Ramos (cell line): Measurements from ENCODE around the gene CEACAM1.
"Not testable (repeated sequence)": the region's sequence is repeated elsewhere in the genome, so short reads cannot be mapped to it uniquely, and the experiment has no call there.

Experiments used
- in situ Hi-C: fragments of 300-500 bp; cut with MboI; formaldehyde crosslinking; loops from one replicate; pipeline ENCODE4 v1.14.3; 2022; ENCODE audit warnings: low sequenced_read_pairs; ENCODE audit not compliant: unreplicated experiment

The CEACAM1 gene

GRCh38 chr19:42528354-42529247, at the start of gene CEACAM1:
TSS of gene CEACAM1 (minus strand) at chr19:42528481. CDS start at chr19:42528374, 107 bp downstream.
- in situ Hi-C loops = loop anchor here (5.0 kb wide), 1 partner anchor 76 kb away; no protein-coding TSS in a partner anchor

- in situ Hi-C loops = no loop called here
Measured at GRCh38 chr19:42577016-42577415, 48.7 kb upstream of the CEACAM1 start.

- in situ Hi-C loops = no loop called here
Measured at GRCh38 chr19:42576241-42576640, 48.0 kb upstream of the CEACAM1 start.

DNA sequence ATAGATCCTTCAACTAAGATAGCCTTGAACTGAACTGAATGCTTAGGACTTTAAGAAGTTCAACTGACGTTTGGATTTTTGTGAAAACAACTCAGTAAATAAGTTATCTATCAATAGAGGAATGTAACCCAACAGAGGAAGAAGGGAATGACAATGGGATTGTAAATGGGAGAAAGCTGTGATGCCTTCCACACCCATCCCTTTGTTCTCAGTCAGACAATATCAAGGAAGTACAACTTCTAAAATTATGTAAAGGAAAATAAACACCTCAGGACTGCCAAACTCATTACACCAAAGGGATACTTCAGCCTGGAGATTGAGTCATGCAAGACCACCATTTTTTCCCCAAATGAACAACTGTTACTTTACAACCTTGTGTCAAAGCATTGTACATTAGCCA, 45.4 kb upstream of the CEACAM1 start:
- in situ Hi-C loops = no loop called here

- in situ Hi-C loops = no loop called here
Measured at GRCh38 chr19:42571116-42571515, 42.8 kb upstream of the CEACAM1 start.

- in situ Hi-C loops = no loop called here
Measured at GRCh38 chr19:42569193-42569592, 40.9 kb upstream of the CEACAM1 start.

- in situ Hi-C loops = no loop called here
Measured at GRCh38 chr19:42568006-42568405, 39.7 kb upstream of the CEACAM1 start.

- in situ Hi-C loops = no loop called here
Measured at GRCh38 chr19:42567567-42567966, 39.3 kb upstream of the CEACAM1 start.

DNA sequence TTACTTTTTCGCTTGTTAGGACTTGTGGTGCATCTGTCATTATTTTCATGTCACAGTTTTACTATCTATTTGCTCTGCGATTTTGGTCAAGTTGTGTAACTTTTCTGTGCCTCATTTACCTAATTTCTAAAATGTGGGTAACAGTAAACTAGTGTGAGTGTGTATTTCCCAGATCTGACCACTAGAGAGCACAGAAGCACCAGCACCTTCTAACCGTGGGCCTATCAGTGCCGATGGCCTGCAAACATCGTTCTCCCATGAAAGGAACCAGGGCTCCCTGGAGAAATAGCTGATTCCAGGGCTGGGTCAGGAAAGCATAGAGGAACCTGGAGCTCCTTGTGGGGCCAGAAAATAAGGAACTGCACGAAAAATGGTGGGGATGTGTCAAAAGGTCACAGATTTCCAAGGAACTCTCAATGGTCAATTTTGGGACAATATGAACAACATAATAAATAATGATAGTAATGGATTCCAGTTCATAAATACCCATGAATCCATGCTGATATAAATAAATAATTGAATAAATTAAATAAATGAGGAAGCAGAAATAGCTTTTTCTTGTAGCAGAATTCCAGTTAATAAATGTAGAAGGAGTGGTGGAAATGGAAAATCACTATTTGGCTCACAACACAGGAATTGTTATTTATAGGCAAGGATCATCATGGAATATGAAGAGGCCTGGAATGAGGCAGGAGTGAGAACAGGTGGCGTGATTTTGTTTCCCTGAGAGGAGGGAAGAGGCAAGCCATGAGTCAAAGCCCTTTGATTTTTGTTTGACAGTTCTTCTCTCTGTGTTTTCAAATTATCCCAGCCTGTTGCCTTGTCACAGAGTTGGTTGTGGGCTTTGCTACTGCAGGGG, 35.3 kb upstream of the CEACAM1 start:
- in situ Hi-C loops = no loop called here

DNA sequence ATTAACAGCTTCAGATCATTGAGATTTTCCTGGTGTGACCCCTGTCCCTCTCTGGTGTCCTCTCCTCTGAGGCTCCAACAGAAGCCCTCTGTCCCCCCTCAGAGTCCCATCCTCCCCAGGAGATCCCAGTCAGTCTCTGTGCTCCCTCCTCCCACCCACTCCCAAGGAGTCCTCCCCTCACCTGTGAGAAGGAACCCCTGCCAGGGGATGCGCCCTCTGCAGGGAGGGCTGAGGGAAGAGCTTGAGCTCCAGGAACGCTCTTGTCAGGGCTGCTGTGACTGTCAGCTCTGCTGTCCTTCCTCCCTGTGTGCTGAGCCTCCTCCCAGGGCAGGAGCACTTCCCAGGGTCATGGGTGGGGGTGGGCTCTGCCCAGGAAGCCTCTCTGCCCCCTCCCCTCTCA, 33.2 kb upstream of the CEACAM1 start:
- in situ Hi-C loops = no loop called here

DNA sequence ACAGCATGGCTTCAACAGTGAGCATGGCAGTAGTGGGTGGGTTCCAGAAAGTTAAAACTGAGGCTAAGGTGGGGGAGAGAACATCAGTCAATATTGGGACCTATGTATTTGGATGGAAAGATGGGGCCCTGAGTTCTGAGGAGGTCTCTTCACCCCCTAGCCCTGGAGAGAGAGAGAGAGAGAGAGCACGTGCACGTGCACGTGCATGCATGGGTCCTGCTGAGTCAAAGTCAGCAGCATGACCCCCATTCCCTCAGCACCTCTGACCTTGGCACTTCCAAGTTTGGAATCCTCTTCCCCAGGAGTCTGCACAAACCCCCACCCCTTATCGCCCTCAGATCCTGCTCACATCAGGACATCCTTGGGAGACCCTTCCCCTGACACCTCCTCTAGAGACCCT, 32.5 kb upstream of the CEACAM1 start:
- in situ Hi-C loops = no loop called here

GRCh38 chr19:42558450-42559150, 30.3 kb upstream of the CEACAM1 start:
- in situ Hi-C loops = no loop called here

GRCh38 chr19:42557386-42557871, 29.1 kb upstream of the CEACAM1 start:
- in situ Hi-C loops = not testable (repeated sequence)

- in situ Hi-C loops = no loop called here
Measured at GRCh38 chr19:42555801-42556200, 27.5 kb upstream of the CEACAM1 start.

DNA sequence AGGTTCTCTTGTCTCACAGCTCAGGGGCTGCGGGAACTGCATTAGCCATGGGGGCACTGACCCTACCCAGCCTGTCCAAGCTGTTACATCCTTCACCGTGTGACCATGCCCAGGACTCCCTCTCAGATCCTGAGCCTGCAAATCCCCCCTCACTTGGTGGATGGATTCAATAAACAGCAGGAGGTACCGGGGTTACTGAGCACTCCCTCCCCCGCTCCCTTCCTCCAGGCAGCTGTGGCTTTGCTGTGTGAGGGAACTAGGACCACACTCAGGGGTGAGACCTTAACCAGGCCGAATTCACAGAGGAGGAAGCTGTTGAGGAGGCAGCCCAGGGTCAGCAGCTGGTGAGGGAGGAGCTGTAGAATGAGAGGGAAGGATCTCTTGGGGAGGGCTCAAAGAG, 27.0 kb upstream of the CEACAM1 start:
- in situ Hi-C loops = no loop called here

DNA sequence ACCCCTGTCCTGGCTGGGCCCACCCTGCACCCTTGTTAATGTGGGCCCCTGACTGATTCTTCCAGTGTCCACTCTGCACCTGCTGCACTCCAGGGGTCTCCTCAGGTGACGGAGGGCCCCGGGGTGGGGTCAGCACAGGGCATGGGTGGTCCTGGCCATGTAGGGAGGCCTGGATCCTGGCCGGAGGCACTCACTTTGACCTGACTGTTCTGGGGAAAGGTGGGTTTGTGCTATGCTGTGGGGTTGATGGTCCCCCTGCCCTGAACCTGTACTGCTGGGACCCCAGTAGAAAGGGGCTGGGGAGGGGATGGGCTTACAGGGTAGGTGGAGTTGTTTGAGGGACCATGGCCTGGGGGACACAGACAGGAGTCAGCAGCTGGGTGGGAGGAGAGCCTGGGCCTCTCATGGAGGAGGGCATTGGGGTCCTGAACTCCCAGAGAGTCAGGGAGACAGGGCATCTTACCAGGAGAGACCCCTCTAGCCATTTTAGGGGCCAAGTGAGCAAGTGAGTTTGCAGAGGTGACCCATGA, 25.8 kb upstream of the CEACAM1 start:
- in situ Hi-C loops = no loop called here

GRCh38 chr19:42553292-42554045, 25.2 kb upstream of the CEACAM1 start:
- in situ Hi-C loops = no loop called here

DNA sequence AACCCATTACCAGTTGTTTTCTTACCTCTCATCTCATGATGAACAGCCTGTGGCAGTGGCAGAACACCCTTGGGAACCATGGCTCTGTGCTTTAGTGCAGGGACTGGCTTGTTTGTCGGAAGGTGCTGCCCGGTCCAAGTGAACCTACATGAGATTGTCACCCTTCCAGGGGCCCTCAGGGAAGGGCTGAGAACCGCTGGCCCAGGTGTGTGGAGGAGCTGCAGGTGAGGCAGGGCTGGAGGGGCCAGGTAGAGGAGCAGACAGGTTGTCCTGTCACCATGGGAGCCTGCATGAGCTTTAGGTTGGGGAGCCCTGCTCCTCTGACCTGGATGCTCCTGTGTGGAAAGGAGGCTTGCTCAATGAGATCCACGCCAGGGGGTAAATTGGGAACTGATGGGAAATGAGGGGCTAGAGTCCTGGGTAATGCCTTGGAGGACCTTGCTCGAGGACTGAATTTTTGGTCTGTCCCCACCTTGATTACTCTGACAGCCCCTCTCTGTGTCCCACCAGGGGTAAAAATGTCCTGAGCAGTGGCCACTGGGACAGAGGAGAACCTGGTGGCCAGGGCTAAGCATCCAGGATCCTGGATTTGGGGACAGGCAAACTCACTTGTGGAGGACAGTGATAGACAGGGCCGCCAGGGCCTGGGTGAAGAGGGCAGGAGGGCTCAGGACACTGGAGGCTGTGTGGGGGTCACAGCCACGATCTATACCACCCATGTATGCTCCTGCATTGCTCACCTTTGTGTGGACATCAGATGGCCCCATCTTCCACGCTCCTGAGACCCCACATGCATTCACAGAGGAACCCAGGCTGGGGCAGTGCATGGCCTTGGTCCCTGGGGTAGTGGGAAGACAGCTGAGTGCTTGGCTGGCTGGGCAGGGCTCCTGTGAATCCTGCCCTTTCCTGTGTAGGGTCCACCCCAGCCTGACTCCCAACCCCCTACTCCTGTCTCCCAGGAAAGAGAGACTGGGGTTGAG, 24.1 kb upstream of the CEACAM1 start:
- in situ Hi-C loops = no loop called here
